Measurements from ENCODE around the gene EEF2.
"Not testable (repeated sequence)": the region's sequence is repeated elsewhere in the genome, so short reads cannot be mapped to it uniquely, and the experiment has no call there.

The EEF2 gene

GRCh38 chr19:3968556-3969434 lies 16.5 kb downstream of the EEF2 start:
- peak; percentile 77 for DNase-seq (ENCODE audit: low spot score)

- DNase-seq (ENCODE audit: low spot score), result not testable (repeated sequence)
These were observed 17.3 kb downstream of the EEF2 start for GRCh38 chr19:3967983-3968382.

GRCh38 chr19:3966051-3967017 lies 18.9 kb downstream of the EEF2 start:
- no peak for DNase-seq (ENCODE audit: low spot score)

- no peak for DNase-seq (ENCODE audit: low spot score)
These were observed 20.7 kb downstream of the EEF2 start for GRCh38 chr19:3964256-3965194.

- DNase-seq (ENCODE audit: low spot score), result no peak
These were observed 21.6 kb downstream of the EEF2 start for GRCh38 chr19:3963458-3964255.

GRCh38 chr19:3961007-3961406 lies 24.3 kb downstream of the EEF2 start:
- DNase-seq (ENCODE audit: low spot score), result no peak

- DNase-seq (ENCODE audit: low spot score), result no peak
These were observed 25.5 kb downstream of the EEF2 start for GRCh38 chr19:3959766-3960131.

- DNase-seq (ENCODE audit: low spot score), result no peak
These were observed 26.2 kb downstream of the EEF2 start for GRCh38 chr19:3958836-3959765.

GRCh38 chr19:3955688-3956087 lies 29.6 kb downstream of the EEF2 start:
- DNase-seq (ENCODE audit: low spot score), result no peak

- DNase-seq (ENCODE audit: low spot score), result not testable (repeated sequence)
These were observed 30.0 kb downstream of the EEF2 start for GRCh38 chr19:3955276-3955675.

GRCh38 chr19:3954107-3954506 lies 31.2 kb downstream of the EEF2 start:
- DNase-seq (ENCODE audit: low spot score), result no peak

GRCh38 chr19:3952755-3953276 lies 32.4 kb downstream of the EEF2 start:
- not testable (repeated sequence) for DNase-seq (ENCODE audit: low spot score)

GRCh38 chr19:3950871-3951861 lies 34.1 kb downstream of the EEF2 start:
- DNase-seq (ENCODE audit: low spot score), result no peak

- DNase-seq (ENCODE audit: low spot score), result no peak
These were observed 35.0 kb downstream of the EEF2 start for GRCh38 chr19:3949997-3950859.

- no peak for DNase-seq (ENCODE audit: low spot score)
These were observed 36.0 kb downstream of the EEF2 start for GRCh38 chr19:3949294-3949693.

GRCh38 chr19:3947316-3947933 lies 37.8 kb downstream of the EEF2 start:
- not testable (repeated sequence) for DNase-seq (ENCODE audit: low spot score)

- DNase-seq (ENCODE audit: low spot score), result no peak
These were observed 39.4 kb downstream of the EEF2 start for GRCh38 chr19:3945838-3946237.

Data from D341Med (cell line).